Kasumi-1 (cell line): ENCODE results near the gene TLL2.

Experiments
- DNase-seq, 2 experiments: peaks; one replicate each; lab custom pipeline; 2025; lab: John Stamatoyannopoulos, UW

TLL2 gene

DNA sequence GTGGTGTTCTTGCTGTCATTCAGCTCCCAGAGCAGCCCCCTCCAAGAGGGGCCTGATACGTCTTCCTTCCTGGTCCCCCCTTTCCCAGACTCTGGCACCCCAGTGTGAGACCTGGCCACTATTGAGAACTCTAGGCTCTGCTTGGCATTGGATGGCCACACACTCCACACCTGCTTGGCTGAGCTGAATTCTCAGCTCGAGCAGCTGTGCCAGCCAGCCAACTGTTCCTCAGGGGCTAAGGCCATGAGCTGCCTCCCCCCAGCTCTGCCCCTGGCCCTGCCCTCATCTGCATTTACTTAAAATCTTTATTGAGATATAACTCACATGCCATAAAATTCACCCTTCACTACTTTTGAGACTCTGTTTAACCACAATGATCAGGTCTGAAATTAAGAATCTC is 6.7 kb downstream of the TLL2 start:
- DNase-seq, result no peak

DNA sequence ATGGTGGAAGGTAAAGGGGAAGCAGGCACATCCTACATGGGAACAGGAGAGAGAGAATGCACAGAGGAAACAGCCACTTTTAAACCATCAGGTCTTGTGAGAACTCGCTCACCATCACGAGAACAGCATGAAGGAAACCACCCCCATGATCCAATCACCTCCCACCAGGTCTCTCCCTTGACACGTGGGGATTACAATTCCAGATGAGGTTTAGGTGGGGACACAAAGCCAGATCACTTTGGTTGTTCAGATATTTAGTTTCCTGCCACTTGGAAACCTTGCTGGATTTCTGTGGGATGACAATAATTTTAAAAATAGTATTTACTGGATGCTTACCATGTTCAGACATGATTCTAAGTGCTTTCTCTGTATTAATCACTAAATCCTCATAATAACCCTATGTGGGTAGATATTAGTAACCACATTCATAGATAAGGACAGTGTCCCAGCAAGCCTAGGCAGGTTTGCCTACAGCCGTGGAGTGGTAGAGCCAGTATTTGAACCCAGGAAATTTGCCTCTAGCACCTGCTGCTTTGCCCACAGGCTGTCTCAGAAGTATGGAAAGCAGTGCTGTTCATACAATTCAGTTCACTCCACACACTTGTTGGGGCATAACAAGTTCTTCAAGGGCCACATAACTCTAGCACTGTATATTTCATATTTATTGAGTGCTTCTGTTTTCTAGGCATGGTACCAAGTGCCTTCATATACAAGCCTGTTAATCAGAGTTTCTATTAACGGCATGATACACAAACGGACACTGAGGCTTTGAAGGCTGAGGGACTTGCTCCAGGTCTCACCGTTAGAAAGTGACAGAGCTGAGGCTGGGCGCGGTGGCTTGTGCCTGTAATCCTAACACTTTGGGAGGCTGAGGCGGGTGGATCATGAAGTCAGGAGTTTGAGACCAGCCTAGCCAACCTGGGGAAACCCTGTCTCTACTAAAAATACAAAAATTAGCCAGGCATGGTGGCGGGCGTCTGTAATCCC is 8.3 kb downstream of the TLL2 start:
- DNase-seq, result no peak

DNA sequence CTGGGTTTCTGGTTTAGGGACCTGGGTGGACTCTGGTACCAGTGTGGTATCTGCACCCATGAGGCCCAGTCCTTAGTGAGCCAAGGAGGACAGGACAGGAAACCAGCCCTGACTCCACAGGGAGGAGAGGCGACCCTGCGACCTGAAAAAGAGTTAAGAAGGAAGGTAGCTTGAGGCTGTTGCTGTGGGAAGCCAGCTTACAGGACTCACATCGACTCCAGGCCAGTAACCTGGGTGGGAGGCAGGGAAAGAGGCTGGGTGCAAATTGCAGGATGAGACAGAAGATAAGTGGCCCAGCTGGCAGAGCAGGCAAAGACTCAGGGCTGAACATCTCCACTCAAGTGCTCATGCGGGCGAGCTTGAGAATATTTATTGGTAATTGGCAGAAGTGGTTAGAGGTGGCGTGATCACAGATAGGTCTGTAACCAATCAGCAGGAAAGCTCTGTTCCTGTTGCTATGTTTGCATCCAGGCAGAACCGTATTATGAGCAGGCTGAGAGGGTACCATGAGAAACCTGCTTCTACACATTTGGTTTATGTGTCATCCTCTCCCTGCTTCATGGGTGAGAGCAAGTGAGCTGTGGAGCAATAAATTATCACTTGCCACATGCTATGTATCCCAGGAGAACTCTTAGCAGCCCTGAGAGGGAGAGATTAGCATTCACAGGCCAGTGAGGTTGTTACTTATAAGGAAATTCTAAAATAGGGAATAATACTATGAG is 11.0 kb downstream of the TLL2 start:
- DNase-seq, result no peak

DNA sequence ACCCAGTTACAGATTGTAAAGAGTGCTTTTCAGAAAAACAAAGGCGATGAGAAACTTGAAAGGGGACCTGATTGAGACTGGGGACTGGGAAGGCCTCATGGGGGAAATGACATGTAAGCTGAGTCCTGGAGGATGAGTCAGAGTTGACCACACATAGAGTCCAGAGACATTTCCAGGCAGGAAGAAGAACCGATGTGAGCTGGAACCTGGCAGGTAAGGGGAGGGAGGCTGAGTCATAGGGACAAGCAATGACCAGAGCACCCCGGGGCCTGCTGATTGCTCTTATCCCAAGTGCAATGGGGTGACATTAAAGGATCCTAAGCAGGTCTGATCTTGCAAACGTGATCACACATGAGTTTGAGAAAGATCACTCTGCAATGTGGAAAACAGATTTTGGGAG is 11.7 kb downstream of the TLL2 start:
- DNase-seq, result no peak

DNA sequence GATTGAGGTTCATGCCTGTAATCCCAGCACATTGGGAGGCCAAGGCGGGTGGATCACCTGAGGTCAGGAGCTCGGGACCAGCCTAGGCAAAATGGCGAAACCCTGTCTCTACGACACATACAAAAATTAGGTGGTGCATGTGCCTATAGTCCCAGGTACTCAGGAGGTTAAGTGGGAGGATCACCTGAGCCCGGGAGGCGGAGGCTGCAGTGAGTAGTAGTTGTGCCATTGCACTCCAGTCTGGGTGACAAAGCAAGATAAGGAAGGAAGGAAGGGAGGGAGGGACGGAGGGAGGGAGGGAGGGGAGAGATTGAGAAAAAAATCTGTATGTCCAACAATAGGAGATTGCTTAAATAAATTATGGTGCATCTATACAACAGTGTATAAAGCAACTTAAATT is 13.2 kb downstream of the TLL2 start:
- DNase-seq, result no peak

DNA sequence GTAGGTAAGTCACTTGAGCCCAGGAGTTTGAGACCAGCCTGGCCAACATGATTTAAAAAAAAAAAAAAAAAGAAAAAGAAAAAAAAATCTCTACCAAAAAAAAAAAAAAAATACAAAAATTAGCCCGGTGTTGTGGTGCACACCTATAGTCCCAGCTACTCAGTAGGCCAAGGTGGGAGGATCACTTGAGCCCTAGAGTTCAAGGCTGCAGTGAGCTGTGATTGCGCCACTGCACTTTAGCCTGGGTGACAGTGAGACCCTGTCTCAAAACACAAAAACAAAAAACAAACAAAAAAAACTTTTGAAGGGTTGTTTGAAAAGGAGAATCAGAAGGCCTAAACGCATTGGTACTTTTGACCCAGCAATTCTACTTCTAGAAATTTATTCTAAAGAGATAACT is 13.7 kb downstream of the TLL2 start:
- DNase-seq, result no peak

DNA sequence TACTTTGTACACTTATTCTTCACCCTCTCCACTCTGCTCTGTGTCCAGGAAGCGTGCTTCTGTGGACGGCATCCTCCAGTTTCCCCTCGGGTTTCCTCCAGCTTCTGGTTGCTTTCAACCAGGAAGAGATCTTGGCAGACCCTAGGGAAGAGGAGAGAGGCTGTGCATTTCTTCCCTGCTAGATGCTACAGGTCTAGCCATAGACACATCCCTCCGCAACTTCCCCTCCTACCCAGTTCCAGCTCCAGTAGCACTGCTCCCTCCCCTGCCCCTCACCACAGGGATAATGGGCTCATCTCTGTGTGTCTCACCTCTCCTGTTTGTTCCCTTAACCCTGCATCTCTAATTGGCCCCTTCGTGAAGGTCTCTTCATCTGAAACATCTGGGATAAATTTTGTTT is 16.3 kb downstream of the TLL2 start:
- DNase-seq, result no peak

DNA sequence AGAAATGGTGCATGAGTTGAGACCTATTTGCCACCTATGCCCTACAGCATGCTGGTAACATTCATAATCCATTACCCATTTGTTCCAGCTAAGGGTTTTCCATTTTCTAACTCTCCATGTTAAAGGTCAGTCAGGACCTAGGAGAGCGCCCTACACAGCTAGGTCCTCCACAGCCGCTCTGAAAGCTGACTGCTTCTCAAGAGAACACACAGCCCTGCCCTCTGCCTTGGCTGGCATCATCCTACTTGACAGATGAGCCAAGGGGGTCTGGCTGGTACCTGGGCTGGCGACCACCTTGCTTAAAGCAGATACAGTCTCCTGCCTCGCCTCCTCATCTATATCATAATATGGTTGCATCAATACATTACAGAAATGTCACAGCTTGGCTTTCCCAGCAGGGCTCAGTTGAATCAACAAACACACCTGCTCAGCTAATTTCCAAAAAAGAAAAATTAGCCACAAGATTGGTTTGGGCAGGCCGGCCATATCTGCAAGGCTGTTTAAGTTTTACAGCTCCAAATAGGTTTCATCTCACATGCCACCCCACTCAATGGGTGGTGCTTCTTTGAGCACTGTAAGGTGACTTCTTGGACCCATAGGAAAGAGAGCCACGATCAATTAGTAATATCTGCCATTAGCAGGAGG is 17.3 kb downstream of the TLL2 start:
- DNase-seq, result peak; percentile 71 to 72

DNA sequence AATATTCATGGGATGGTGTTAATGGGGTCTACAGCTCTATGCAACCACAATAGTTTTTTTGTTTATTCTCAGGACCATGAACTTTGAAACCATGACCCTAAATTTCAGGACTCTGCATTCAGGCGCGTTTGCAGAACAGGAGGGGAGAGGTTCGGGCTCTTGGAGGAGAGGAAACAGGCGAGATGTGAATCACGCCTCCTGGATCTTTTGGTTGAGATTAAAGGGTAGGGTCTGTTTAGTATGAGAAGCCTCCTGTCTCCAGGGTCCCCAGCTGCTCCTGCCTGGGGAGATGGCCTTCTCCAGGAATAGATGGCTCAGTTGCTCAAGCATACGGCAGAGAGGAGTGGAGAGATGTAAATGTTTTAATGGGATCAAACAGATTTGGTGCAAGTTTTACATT is 18.2 kb downstream of the TLL2 start:
- DNase-seq, result no peak

DNA sequence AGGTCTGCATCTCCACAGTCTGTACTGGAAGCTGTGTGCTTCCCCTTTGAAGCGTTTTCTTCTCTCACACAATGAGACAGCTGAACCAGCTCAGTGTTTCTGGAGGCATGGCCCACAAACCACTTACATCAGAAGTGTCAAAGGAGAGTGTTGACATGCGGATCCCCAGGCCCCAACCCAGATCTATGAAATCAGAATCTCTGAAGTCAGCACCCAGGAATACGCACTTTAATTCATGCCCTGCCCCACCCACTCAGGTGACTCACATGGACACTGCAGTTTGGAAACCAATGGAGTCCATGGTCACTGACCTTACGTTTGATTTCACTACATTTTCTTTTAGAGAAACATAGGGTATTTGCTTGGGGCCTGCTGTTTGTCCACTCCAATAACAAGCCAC is 19.0 kb downstream of the TLL2 start:
- no peak for DNase-seq

DNA sequence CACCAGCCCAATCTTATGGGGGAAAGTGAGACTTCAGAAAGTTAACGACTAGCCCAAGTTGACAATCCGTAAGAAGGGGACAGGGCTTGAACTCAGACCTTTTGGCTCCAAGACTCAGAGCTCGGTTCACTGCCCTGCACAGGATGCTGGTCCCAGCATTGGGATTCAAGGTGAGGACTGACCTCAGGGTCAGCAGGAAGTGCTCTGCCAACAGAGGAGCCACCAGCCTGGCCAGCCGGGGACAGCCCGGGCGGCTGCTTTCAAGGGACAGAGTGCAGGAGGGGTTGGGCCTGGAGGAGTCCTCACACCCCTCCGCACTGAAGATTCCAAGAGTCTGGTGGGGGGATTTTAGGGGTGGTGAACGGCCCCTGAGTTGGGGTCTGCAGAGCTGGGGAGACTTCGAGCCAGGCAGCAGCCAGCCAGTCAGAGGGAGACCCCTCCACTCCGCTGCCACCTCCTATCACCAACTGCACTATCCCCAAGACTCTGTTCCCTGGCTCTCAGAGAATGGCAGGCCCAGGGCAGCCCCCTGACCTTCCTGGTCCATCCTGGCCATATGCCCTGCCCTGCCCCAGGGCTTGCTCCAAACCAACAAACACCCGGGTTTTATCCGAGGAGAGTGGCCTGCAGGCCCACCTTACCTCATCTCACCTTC is 19.7 kb downstream of the TLL2 start:
- DNase-seq, result no peak

DNA sequence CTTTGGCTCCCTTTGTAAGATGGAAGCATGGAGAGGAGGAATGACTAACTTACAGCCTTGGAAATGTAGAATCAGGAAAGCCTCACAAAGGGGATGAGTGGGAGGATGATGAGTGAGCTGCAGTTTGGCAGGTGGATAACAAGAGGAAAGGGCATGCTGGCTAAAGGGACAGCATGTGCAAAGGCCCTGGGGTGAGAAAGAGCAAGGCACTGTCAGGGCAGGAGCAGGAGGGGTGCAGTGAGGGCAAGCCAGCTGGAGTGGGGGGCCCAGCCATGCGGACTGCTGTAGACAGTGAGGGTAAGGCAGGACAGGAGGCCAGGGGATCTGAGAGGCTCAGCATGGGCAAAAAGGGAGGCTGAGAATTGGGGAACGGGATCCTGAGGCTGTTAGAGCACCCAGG is 20.5 kb downstream of the TLL2 start:
- no peak for DNase-seq

DNA sequence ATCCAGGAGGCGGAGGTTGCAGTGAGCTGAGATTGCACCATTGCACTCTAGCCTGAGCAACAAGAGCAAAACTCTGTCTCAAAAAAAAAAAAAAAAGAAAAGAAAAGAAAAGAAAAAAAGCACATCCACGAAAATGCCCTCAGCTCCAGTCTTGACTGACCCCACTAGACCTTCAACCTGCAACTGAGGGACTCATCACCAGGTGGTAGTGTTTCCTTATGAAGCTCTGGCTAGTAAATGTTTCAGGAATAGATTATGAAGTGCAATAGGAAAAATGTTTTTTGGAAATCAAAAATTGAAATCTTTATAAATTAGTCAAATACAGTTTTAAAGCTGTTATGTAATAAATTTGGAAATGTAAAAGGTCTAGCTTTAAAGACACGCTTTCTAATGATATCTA is 22.4 kb downstream of the TLL2 start:
- DNase-seq, result peak; percentile 19 to 22

DNA sequence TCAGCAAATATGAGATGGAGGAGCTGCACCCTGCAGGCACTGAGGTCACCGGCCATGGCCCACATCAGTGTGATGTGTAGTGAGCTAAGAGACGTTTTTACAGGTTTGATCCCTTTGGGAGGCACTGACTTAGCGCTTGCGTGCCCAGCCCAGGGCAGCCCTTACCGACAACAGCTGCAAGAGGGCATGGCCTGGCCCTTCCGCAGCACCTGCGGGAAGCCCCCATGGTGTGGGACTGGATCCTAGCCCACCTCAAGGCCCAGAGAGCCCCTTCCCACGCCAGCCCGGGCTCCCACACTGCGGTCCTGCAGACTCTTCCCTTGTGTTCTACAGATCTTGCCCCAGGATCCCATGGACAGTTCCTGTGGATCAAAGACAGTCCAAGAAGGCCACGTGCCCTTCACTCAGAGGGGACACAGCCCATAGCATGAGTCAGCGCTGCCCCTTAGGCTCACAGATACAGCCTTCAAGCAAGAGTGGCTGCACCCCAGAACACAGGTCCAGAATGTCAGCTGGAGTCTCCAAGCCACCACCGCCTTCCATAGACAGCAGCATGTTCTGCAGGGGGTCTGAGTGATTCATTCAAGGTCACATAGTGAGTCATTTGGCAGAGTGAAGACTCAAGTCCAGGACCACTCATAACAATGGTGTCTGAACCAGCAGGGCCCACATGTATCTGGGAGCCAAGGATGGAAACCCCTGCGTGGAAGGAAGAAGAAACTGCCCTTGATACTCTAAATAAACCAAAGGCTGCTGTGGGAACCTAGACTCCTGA is 25.4 kb downstream of the TLL2 start:
- no peak for DNase-seq

DNA sequence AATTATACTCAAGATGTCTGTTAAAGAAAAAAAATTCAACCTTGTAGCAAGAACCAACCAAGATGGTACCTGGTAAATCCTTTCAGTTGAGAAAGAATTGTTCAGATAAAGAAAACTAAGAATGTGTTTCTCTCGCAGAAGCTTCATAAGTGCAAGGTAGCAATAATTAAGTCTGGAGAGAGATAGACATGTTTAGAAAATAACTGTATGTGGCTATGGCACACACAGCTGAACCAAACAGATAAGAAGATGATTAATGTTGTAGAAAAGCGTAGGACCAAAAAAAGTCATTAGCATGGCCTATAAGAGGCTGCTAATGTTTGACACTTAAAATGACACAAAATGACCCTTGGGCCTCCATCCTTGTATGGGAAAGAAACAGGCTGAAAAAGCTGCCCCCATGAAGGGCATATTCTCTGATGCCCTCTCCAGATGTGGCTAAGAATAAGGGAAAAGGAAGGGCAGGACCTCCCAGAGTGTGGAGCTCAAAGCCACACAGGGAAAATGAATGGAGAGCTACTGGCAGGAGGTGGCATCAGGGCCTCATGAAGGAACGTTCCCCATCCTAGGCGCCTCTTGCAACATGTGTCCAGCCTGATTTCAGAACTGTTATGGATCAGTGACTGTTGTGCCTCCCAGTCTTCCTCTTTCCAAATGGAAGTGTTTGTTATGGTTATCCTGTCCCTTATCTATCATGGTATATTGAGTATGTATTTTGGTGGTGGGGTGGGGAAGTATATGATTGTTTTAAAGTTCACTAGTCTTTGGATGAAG is 30.7 kb downstream of the TLL2 start:
- DNase-seq, result no peak

DNA sequence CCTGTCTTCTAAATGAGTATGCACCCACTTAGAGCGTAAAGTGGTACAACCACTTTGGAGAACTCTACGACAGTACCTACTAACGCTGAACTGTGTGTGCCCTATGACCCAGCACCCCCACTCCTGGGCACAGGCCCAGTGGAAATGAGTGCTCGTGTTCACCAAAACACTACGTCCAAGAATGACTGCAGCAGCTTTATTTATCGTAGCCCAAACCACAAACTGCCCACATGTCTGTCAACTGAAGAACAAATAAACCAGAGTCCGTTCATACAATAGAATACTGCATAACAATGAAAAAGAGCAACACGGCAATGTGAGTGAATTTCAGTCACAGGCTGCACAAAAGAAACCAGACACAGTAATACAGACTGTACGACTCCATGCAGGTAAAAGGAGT is 35.4 kb downstream of the TLL2 start:
- no peak for DNase-seq

DNA sequence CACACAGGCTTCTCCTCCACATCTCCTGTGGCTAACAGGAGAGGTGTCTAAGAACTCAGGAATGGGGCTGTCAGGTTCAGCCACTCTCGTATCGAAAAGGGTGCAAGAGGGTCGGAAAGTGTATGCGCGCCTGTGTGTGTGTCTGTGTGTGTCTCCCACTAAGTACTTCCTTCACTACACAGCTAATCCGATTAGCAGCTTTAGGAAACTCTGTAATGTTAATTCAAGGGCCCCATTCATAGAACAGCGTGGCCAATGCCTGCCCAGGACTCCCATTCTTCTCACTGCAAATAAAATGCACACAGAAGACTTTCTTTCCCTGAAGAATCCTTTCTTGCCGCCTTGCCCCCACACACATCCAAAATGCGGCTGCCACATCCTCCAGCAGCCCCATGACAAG is 39.9 kb downstream of the TLL2 start:
- no peak for DNase-seq

DNA sequence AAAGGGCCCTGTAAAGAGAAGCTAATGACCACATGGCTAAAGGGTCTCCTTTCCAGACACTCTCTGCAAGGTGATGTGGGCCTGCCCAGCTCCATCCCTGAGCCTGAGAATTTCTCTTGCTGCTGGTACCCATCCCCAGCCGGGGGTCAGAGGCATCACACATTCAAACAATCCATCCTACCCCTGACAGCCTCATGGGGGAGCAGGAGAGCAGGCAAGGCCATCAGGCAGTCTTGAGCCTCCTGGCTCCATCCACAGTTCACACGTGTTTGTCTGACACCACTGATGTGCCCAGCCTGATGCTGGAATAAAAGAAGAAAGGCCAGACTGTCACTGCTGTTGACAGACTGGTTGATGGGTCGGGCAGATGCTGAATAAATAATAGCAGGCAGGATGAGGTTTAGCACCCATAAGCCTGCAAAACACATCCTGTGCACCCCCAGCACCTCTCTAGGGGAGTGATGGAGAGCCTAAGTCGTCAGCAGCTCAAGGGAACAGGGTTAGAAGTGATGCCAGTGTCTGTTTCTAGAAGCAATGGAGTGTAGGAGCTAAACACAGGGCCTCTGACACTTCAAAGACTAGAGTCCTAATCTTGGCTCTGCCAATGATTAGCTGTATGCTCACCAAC is 43.5 kb downstream of the TLL2 start:
- DNase-seq, result peak; percentile 55 to 70

DNA sequence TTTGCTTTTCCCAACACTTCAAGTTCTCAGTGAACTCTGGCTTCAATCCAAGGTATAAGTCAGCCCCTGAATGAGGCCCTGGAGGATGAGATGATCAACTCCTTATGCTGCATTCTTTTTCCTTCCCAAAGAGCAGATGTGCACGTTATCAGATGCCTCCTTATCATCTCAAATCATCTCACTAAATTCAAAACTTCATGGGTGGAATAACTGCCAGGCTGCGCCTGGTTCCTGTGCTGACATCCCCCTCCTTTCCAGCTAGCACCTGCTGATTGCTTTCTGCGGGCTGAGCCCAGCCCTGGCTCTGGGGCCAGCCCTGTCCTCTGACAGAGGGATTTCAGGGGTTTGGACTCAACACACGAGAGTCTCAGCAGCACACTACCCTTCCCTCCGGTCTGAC is 44.9 kb downstream of the TLL2 start:
- no peak for DNase-seq

DNA sequence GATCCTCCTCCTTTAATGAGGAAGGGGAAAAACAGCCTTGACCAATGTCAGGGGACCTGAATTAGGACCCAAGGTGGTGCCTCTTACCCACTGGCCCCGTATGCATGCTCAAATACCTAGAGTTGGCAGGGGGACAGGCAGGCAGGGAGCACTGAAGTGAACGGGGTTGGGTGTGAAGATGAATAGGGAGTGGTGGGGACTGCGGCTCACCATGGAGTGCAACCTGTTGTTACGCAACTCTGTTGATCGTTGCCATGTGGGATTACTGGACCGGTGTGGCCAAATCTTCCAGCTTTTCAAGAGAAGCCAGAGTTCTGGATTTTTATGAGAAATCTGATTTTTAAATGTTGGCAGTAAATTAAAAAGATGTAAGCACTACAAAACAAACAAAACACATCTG is 48.1 kb downstream of the TLL2 start:
- no peak for DNase-seq
